WTC11 (cell line): ENCODE results near the gene ORC4. TPM values are rescaled to one million over a fixed set of nuclear protein-coding genes. Genes with fewer than 3 reads are reported as not detected.

ENCODE experiments used
- ATAC-seq: fragments of 200-7000 bp; cut with Tn5 transposase; 2 replicates; pipeline ENCODE4 v1.10.0; 2021; ENCODE audit warnings: mild to moderate bottlenecking, moderate library complexity
- CTCF ChIA-PET: fragments of 300-600 bp; sonication (Branson Sonifier 250); formaldehyde crosslinking; loops from one replicate; lab custom pipeline; 2021; ENCODE audit warnings: antibody characterized with exemption; lab: Charles Lee
- POLR2A ChIA-PET: fragments of 350-600 bp; sonication (Branson Sonifier 250); formaldehyde crosslinking; loops from one replicate; lab custom pipeline; 2021; ENCODE audit warnings: antibody characterized with exemption; lab: Charles Lee
- DNase-seq: peaks from one replicate; pipeline ENCODE4 v3.0.0; 2021; ENCODE audit warnings: low spot score
- H3K27ac Mint-ChIP-seq: 2 replicates; pipeline ENCODE4 v1.8.0; 2021; ENCODE audit warnings: mixed read lengths
- H3K27me3 Mint-ChIP-seq: 2 replicates; pipeline ENCODE4 v1.8.0; 2021; ENCODE audit warnings: low read depth, mild to moderate bottlenecking, moderate library complexity, mixed read lengths
- H3K36me3 Mint-ChIP-seq: 2 replicates; pipeline ENCODE4 v1.8.0; 2021; ENCODE audit warnings: mixed read lengths
- H3K4me1 Mint-ChIP-seq: 2 replicates; pipeline ENCODE4 v1.8.0; 2022; ENCODE audit warnings: mixed read lengths
- H3K4me3 Mint-ChIP-seq: 2 replicates; pipeline ENCODE4 v1.8.0; 2021; ENCODE audit warnings: mild to moderate bottlenecking, moderate library complexity, mixed read lengths
- H3K9me3 Mint-ChIP-seq: 2 replicates; pipeline ENCODE4 v1.8.0; 2021; ENCODE audit warnings: mixed read lengths
- ATF1 ChIP-seq: sonication (generic); formaldehyde crosslinking; IDR thresholded peaks from 2 replicates; pipeline ENCODE4 v1.8.1; 2023; ENCODE audit warnings: mild to moderate bottlenecking, moderate library complexity, missing genetic modification reagents
- ATF6 ChIP-seq: sonication (generic); formaldehyde crosslinking; IDR thresholded peaks from 2 replicates; pipeline ENCODE4 v1.8.1; 2023; ENCODE audit warnings: mild to moderate bottlenecking, missing genetic modification reagents
- ESRRA ChIP-seq: sonication (generic); formaldehyde crosslinking; IDR thresholded peaks from 2 replicates; pipeline ENCODE4 v1.8.1; 2022; ENCODE audit warnings: mild to moderate bottlenecking, missing genetic modification reagents, borderline replicate concordance
- FOXP1 ChIP-seq: sonication (generic); formaldehyde crosslinking; IDR thresholded peaks from 2 replicates; pipeline ENCODE4 v1.8.0; 2022; ENCODE audit warnings: missing genetic modification reagents, mild to moderate bottlenecking, moderate library complexity, borderline replicate concordance
- GABPB1 ChIP-seq: sonication (generic); formaldehyde crosslinking; IDR thresholded peaks from 2 replicates; pipeline ENCODE4 v1.8.1; 2023; ENCODE audit warnings: mild to moderate bottlenecking, missing genetic modification reagents
- IRF1 ChIP-seq: sonication (generic); formaldehyde crosslinking; IDR thresholded peaks from 2 replicates; pipeline ENCODE4 v1.8.0; 2023; ENCODE audit warnings: missing genetic modification reagents
- IRF2 ChIP-seq: sonication (generic); formaldehyde crosslinking; IDR thresholded peaks from 2 replicates; pipeline ENCODE4 v1.8.0; 2022; ENCODE audit warnings: low read depth, missing genetic modification reagents, borderline replicate concordance
- JUN ChIP-seq: sonication (generic); formaldehyde crosslinking; IDR thresholded peaks from 2 replicates; pipeline ENCODE4 v1.8.0; 2023; ENCODE audit warnings: mild to moderate bottlenecking, missing genetic modification reagents
- MAX ChIP-seq: sonication (generic); formaldehyde crosslinking; IDR thresholded peaks from 2 replicates; pipeline ENCODE4 v1.8.0; 2022; ENCODE audit warnings: mild to moderate bottlenecking, missing genetic modification reagents
- NFATC4 ChIP-seq: fragments of 250-450 bp; sonication (Bioruptor Pico); IDR thresholded peaks from 2 replicates; pipeline ENCODE4 v1.9.0; 2021; ENCODE audit warnings: mild to moderate bottlenecking
- NFYB ChIP-seq: sonication (generic); formaldehyde crosslinking; conservative IDR thresholded peaks from 2 replicates; pipeline ENCODE4 v1.8.0; 2022; ENCODE audit warnings: low read depth, missing genetic modification reagents
- NR1H2 ChIP-seq: sonication (generic); formaldehyde crosslinking; IDR thresholded peaks from 2 replicates; pipeline ENCODE4 v1.9.0; 2021; ENCODE audit warnings: mild to moderate bottlenecking, moderate library complexity, missing genetic modification reagents
- NR2C2 ChIP-seq: sonication (generic); formaldehyde crosslinking; IDR thresholded peaks from 2 replicates; pipeline ENCODE4 v1.8.0; 2022; ENCODE audit warnings: mild to moderate bottlenecking, missing genetic modification reagents
- TCF7 ChIP-seq: sonication (generic); formaldehyde crosslinking; IDR thresholded peaks from 2 replicates; pipeline ENCODE4 v1.8.0; 2022; ENCODE audit warnings: mild to moderate bottlenecking, low read depth, missing genetic modification reagents, moderate library complexity
- TEAD1 ChIP-seq: sonication (generic); formaldehyde crosslinking; IDR thresholded peaks from 2 replicates; pipeline ENCODE4 v1.8.0; 2022; ENCODE audit warnings: mild to moderate bottlenecking, missing genetic modification reagents
- TEAD4 ChIP-seq: sonication (generic); formaldehyde crosslinking; IDR thresholded peaks from 2 replicates; pipeline ENCODE4 v1.8.0; 2022; ENCODE audit warnings: mild to moderate bottlenecking, missing genetic modification reagents
- ZBTB21 ChIP-seq: sonication (generic); formaldehyde crosslinking; IDR thresholded peaks from 2 replicates; pipeline ENCODE4 v1.8.1; 2023; ENCODE audit warnings: mild to moderate bottlenecking, missing genetic modification reagents, borderline replicate concordance
- ZNF138 ChIP-seq: sonication (generic); formaldehyde crosslinking; conservative IDR thresholded peaks from 2 replicates; pipeline ENCODE4 v1.8.1; 2022; ENCODE audit warnings: mild to moderate bottlenecking, moderate library complexity, missing genetic modification reagents
- ZNF416 ChIP-seq: fragments of 250-450 bp; sonication (Bioruptor Pico); IDR thresholded peaks from 2 replicates; pipeline ENCODE4 v1.9.0; 2021; ENCODE audit warnings: mild to moderate bottlenecking, inconsistent platforms
- ZNF532 ChIP-seq: fragments of 250-450 bp; sonication (Bioruptor Pico); IDR thresholded peaks from 2 replicates; pipeline ENCODE4 v1.9.0; 2021; ENCODE audit warnings: mild to moderate bottlenecking, borderline replicate concordance
- total RNA-seq: library from RNA; stranded (reverse); gene quantifications from 3 replicates; pipeline ENCODE4 v1.2.3, GENCODE V29; 2021
- TF ChIP-seq, protein P1 (sequence below): sonication (generic); formaldehyde crosslinking; IDR thresholded peaks from 2 replicates; pipeline ENCODE4 v1.8.0; 2023; ENCODE audit warnings: mild to moderate bottlenecking, missing genetic modification reagents
- TF ChIP-seq, protein P2 (sequence below): sonication (generic); formaldehyde crosslinking; IDR thresholded peaks from 2 replicates; pipeline ENCODE4 v1.8.1; 2022; ENCODE audit warnings: low read depth, missing genetic modification reagents, borderline replicate concordance

The ORC4 gene
- total RNA-seq, 1 experiment from 2014 or later: 57.9 TPM

DNA sequence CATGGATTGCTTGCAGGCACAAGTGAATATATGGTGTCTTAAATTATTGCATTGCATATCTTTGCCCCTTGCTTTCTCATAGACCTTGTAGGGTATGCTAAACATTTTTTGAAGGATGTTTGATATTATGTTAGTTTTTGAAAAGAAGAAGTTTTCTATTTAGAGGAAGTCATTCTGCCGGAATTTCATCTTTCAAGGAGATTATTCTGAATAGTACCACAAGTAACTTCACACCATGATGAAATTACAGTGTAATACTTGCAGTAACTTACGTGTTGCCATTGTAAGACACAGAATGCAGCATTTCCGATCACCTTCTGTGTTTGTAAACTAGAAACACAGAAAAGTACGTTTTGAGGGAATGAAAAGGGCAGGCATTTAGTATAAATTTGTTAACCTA lies 103.8 kb downstream of the ORC4 start (continued):
- TF ChIP-seq, protein P1, sequence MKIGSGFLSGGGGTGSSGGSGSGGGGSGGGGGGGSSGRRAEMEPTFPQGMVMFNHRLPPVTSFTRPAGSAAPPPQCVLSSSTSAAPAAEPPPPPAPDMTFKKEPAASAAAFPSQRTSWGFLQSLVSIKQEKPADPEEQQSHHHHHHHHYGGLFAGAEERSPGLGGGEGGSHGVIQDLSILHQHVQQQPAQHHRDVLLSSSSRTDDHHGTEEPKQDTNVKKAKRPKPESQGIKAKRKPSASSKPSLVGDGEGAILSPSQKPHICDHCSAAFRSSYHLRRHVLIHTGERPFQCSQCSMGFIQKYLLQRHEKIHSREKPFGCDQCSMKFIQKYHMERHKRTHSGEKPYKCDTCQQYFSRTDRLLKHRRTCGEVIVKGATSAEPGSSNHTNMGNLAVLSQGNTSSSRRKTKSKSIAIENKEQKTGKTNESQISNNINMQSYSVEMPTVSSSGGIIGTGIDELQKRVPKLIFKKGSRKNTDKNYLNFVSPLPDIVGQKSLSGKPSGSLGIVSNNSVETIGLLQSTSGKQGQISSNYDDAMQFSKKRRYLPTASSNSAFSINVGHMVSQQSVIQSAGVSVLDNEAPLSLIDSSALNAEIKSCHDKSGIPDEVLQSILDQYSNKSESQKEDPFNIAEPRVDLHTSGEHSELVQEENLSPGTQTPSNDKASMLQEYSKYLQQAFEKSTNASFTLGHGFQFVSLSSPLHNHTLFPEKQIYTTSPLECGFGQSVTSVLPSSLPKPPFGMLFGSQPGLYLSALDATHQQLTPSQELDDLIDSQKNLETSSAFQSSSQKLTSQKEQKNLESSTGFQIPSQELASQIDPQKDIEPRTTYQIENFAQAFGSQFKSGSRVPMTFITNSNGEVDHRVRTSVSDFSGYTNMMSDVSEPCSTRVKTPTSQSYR (CRISPR knock-in tag): no peak
- TF ChIP-seq IRF2 (CRISPR knock-in tag) (no peak), ZNF416 (CRISPR knock-in tag) (no peak), ZNF532 (CRISPR knock-in tag) (no peak), ZBTB21 (CRISPR knock-in tag) (no peak), ATF6 (CRISPR knock-in tag) (no peak), NFATC4 (no peak), JUN (CRISPR knock-in tag) (no peak), MAX (CRISPR knock-in tag) (no peak), NFYB (CRISPR knock-in tag) (no peak)

DNA sequence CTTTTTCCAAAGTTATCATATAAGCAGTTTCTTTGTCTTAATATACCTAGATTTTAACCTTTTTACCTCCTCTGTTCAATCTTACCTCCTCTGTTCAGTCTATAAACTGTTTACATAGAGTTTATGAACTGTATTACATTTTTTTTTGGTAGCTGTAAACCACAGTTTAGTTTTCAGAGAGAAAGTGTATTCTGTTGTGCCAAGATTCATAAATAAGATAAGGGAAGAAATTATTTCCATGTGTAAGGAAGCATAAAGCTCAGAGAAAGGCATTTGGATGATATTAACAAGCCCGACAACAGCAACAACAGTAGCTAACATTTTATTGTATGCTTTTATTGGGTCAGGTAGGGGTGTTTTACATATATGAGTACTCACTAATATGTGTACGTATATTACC lies 104.5 kb downstream of the ORC4 start:
- ATAC-seq (no peak), DNase-seq (no peak)
- ChIA-PET CTCF (no interaction called here), POLR2A (no interaction called here)
- no peaks in the 10 kb centered on the region for H3K9me3 Mint-ChIP-seq
- H3K27me3 Mint-ChIP-seq: no peaks in the 10 kb centered on the region
- peaks cover 3% of the 10 kb centered on the region; the same call in 1 of the 2 replicates for H3K36me3 Mint-ChIP-seq
- H3K4me3 Mint-ChIP-seq: no peak overlapping the region
- no peak overlapping the region for H3K27ac Mint-ChIP-seq
- H3K4me1 Mint-ChIP-seq: no peaks in the 10 kb centered on the region
- TF ChIP-seq TEAD4 (CRISPR knock-in tag): no peak
- TF ChIP-seq, protein P2, sequence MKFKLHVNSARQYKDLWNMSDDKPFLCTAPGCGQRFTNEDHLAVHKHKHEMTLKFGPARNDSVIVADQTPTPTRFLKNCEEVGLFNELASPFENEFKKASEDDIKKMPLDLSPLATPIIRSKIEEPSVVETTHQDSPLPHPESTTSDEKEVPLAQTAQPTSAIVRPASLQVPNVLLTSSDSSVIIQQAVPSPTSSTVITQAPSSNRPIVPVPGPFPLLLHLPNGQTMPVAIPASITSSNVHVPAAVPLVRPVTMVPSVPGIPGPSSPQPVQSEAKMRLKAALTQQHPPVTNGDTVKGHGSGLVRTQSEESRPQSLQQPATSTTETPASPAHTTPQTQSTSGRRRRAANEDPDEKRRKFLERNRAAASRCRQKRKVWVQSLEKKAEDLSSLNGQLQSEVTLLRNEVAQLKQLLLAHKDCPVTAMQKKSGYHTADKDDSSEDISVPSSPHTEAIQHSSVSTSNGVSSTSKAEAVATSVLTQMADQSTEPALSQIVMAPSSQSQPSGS (CRISPR knock-in tag): no peak
- no peak for TF ChIP-seq ESRRA (CRISPR knock-in tag)
- TF ChIP-seq GABPB1: no peak
- TF ChIP-seq ZNF532 (CRISPR knock-in tag): no peak
- no peak for TF ChIP-seq IRF1
- no peak for TF ChIP-seq NR2C2
- TF ChIP-seq ATF1 (CRISPR knock-in tag): no peak
- TF ChIP-seq FOXP1 (CRISPR knock-in tag): no peak
- TF ChIP-seq ZNF138 (CRISPR knock-in tag): no peak
- no peak for TF ChIP-seq TEAD1 (CRISPR knock-in tag)
- TF ChIP-seq NR1H2 (CRISPR knock-in tag): no peak
- TF ChIP-seq TCF7: no peak
